ENCODE results near the gene RAB27A. TPM values are rescaled to one million over a fixed set of nuclear protein-coding genes. Genes with fewer than 3 reads are reported as not detected.

The RAB27A gene
- total RNA-seq, 1 experiment from 2014 or later = 8.7 TPM

GRCh38 chr15:55198706-55199105, 90.9 kb downstream of the RAB27A start:
- Mint-ChIP-seq H3K36me3 (ENCODE audit: insufficient read depth, unreplicated experiment) (peaks cover 13% of the 10 kb centered on the region), H3K27ac (ENCODE audit: unreplicated experiment) (peak overlapping the region; percentile 50), H3K4me3 (ENCODE audit: unreplicated experiment) (peak overlapping the region; percentile 20), H3K9me3 (ENCODE audit: unreplicated experiment) (peaks cover 16% of the 10 kb centered on the region), H3K4me1 (ENCODE audit: low read depth, unreplicated experiment) (no peaks in the 10 kb centered on the region), H3K27me3 (ENCODE audit: insufficient read depth, unreplicated experiment) (no peaks in the 10 kb centered on the region)
- CTCF ChIA-PET = no interaction called here
- POLR2A ChIA-PET = no interaction called here
- DNase-seq = no peak
- intact Hi-C loops (cut with micrococcal nuclease; ENCODE audit: unreplicated experiment) = no loop called here
- no peaks in the 10 kb centered on the region for H3K9me3 ChIP-seq
- peaks cover 7% of the 10 kb centered on the region; the same call in 1 of the 2 replicates for H3K4me1 ChIP-seq
- BruUV-seq (replicated peaks) = no TSS peak
- H3K36me3 ChIP-seq (ENCODE audit: control insufficient read depth, insufficient read depth, low read length) = no peaks in the 10 kb centered on the region
- no peak overlapping the region for H3K4me3 ChIP-seq (ENCODE audit: low read depth, low read length)
- no peaks in the 10 kb centered on the region for H3K27me3 ChIP-seq (replicated peaks; ENCODE audit: control insufficient read depth, insufficient read depth, low read length)
- no peak for TF ChIP-seq CTCF (IDR thresholded peaks at IDR 0.05; ENCODE audit: insufficient read depth in 1 of 2, low read depth in 1 of 2, low read length in 1 of 2, severe bottlenecking in 1 of 2, unreplicated experiment in 1 of 2)

- H3K9me3 Mint-ChIP-seq (ENCODE audit: unreplicated experiment) = peaks cover 16% of the 10 kb centered on the region
- ChIA-PET POLR2A (no interaction called here), CTCF (interaction anchor here (1.4 kb wide), 1 partner anchor 23 kb away, joined by 3 read pairs; no protein-coding TSS in a partner anchor)
- DNase-seq = no peak
- H3K9me3 ChIP-seq = no peaks in the 10 kb centered on the region
- H3K27ac Mint-ChIP-seq (ENCODE audit: unreplicated experiment) = no peak overlapping the region
- H3K4me1 Mint-ChIP-seq (ENCODE audit: low read depth, unreplicated experiment) = no peaks in the 10 kb centered on the region
- H3K27me3 Mint-ChIP-seq (ENCODE audit: insufficient read depth, unreplicated experiment) = no peaks in the 10 kb centered on the region
- peak overlapping the region; percentile 57 for H3K4me3 ChIP-seq (ENCODE audit: low read depth, low read length)
- no TSS peak for BruUV-seq (replicated peaks)
- no peak overlapping the region for H3K4me3 Mint-ChIP-seq (ENCODE audit: unreplicated experiment)
- no peaks in the 10 kb centered on the region for H3K27me3 ChIP-seq (replicated peaks; ENCODE audit: control insufficient read depth, insufficient read depth, low read length)
- peaks cover 20% of the 10 kb centered on the region for H3K36me3 Mint-ChIP-seq (ENCODE audit: insufficient read depth, unreplicated experiment)
- TF ChIP-seq CTCF (IDR thresholded peaks at IDR 0.05; ENCODE audit: insufficient read depth in 1 of 2, low read depth in 1 of 2, low read length in 1 of 2, severe bottlenecking in 1 of 2, unreplicated experiment in 1 of 2) = no peak
- peaks cover 7% of the 10 kb centered on the region; the same call in 1 of the 2 replicates for H3K4me1 ChIP-seq
- intact Hi-C loops (cut with micrococcal nuclease; ENCODE audit: unreplicated experiment) = loop anchor here (1.0 kb wide), 1 partner anchor 93 kb away; no protein-coding TSS in a partner anchor
- no peaks in the 10 kb centered on the region for H3K36me3 ChIP-seq (ENCODE audit: control insufficient read depth, insufficient read depth, low read length)
Measured at GRCh38 chr15:55197719-55198118, 91.9 kb downstream of the RAB27A start.

- CTCF ChIA-PET = interaction anchor here (1.1 to 1.4 kb wide), 2 partner anchors 23 to 29 kb away, joined by 3 read pairs; no protein-coding TSS in a partner anchor
- no peak for TF ChIP-seq CTCF (IDR thresholded peaks at IDR 0.05; ENCODE audit: insufficient read depth in 1 of 2, low read depth in 1 of 2, low read length in 1 of 2, severe bottlenecking in 1 of 2, unreplicated experiment in 1 of 2)
- BruUV-seq (replicated peaks) = TSS peak; percentile 67
Measured at GRCh38 chr15:55197362-55197705, 92.3 kb downstream of the RAB27A start.

More at GRCh38 chr15:55197362-55197705, 92.3 kb downstream of the RAB27A start:
- Mint-ChIP-seq H3K4me1 (ENCODE audit: low read depth, unreplicated experiment) (no peaks in the 10 kb centered on the region), H3K27me3 (ENCODE audit: insufficient read depth, unreplicated experiment) (no peaks in the 10 kb centered on the region), H3K27ac (ENCODE audit: unreplicated experiment) (no peak overlapping the region), H3K9me3 (ENCODE audit: unreplicated experiment) (peaks cover 16% of the 10 kb centered on the region), H3K36me3 (ENCODE audit: insufficient read depth, unreplicated experiment) (peaks cover 22% of the 10 kb centered on the region), H3K4me3 (ENCODE audit: unreplicated experiment) (no peak overlapping the region)
- Histone ChIP-seq H3K9me3 (no peaks in the 10 kb centered on the region), H3K36me3 (ENCODE audit: control insufficient read depth, insufficient read depth, low read length) (no peaks in the 10 kb centered on the region), H3K27me3 (replicated peaks; ENCODE audit: control insufficient read depth, insufficient read depth, low read length) (no peaks in the 10 kb centered on the region), H3K4me1 (peaks cover 7% of the 10 kb centered on the region; the same call in 1 of the 2 replicates), H3K4me3 (ENCODE audit: low read depth, low read length) (peak overlapping the region; percentile 57)
- POLR2A ChIA-PET = no interaction called here
- DNase-seq = no peak
- intact Hi-C loops (cut with micrococcal nuclease; ENCODE audit: unreplicated experiment) = loop anchor here (1.0 kb wide), 1 partner anchor 93 kb away; no protein-coding TSS in a partner anchor
